Measurements from ENCODE around the gene C10orf53.
"Not testable (repeated sequence)": the region's sequence is repeated elsewhere in the genome, so short reads cannot be mapped to it uniquely, and the experiment has no call there.

The C10orf53 gene

DNA sequence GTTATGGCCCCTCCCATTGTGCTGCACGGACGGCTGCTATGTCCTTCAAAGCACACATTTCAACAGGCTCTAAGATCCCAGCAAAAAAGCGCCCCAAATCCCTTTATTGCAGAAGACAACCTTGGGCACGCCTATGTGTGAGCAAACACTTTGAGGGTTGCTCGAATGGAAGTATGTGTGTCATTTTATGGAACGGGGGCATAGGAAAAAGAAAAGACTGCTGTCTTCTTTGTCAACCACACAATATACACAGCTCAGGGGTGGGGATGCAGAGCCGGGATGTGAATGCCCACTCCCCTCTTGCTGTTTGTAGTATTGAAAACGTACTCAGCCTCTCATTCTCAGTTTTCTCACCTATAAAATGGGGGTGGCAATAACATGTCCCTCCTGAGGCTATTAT, 32.0 kb downstream of the C10orf53 start:
- no peak for DNase-seq (ENCODE audit: extremely low spot score)
- TF ChIP-seq, protein P1, sequence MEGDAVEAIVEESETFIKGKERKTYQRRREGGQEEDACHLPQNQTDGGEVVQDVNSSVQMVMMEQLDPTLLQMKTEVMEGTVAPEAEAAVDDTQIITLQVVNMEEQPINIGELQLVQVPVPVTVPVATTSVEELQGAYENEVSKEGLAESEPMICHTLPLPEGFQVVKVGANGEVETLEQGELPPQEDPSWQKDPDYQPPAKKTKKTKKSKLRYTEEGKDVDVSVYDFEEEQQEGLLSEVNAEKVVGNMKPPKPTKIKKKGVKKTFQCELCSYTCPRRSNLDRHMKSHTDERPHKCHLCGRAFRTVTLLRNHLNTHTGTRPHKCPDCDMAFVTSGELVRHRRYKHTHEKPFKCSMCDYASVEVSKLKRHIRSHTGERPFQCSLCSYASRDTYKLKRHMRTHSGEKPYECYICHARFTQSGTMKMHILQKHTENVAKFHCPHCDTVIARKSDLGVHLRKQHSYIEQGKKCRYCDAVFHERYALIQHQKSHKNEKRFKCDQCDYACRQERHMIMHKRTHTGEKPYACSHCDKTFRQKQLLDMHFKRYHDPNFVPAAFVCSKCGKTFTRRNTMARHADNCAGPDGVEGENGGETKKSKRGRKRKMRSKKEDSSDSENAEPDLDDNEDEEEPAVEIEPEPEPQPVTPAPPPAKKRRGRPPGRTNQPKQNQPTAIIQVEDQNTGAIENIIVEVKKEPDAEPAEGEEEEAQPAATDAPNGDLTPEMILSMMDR (IDR thresholded peaks at IDR 0.05; ENCODE audit: control extremely low read depth, extremely low read depth, low read depth, missing control alignments) = no peak
- ChIA-PET POLR2A (no interaction called here), CTCF (interaction anchor here (1.2 kb wide), 1 partner anchor 12 kb away, joined by 4 read pairs; no protein-coding TSS in a partner anchor)

GRCh38 chr10:49713266-49713665, 33.8 kb downstream of the C10orf53 start:
- ChIA-PET POLR2A (no interaction called here), CTCF (no interaction called here)
- TF ChIP-seq, protein P1 (IDR thresholded peaks at IDR 0.05; ENCODE audit: control extremely low read depth, extremely low read depth, low read depth, missing control alignments) = no peak
- no peak for DNase-seq (ENCODE audit: extremely low spot score)

DNA sequence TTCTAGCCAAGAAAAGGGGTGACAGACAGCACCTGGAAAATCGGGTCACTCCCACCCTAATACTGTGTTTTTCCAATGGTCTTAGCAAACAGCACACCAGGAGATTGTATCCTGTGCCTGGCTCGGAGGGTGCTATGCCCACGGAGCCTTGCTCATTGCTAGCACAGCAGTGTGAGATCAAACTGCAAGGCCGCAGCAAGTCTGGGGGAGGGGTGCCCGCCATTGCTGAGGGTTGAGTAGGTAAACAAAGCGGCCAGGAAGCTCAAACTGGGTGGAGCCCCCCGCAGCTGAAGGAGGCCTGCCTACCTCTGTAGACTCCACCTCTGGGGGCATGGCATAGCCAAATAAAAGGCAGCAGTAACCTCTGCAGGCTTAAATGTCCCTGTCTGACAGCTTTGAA, 35.7 kb downstream of the C10orf53 start:
- POLR2A ChIA-PET; DNase-seq (ENCODE audit: extremely low spot score); CTCF ChIA-PET: not testable (repeated sequence)

- DNase-seq (ENCODE audit: extremely low spot score) = no peak
- TF ChIP-seq, protein P1 (IDR thresholded peaks at IDR 0.05; ENCODE audit: control extremely low read depth, extremely low read depth, low read depth, missing control alignments) = no peak
- POLR2A ChIA-PET = no interaction called here
- CTCF ChIA-PET = no interaction called here
Measured at GRCh38 chr10:49726593-49726992, 47.1 kb downstream of the C10orf53 start.

GRCh38 chr10:49733866-49734265, 54.4 kb downstream of the C10orf53 start:
- no peak for DNase-seq (ENCODE audit: extremely low spot score)
- ChIA-PET POLR2A (no interaction called here), CTCF (interaction anchor here (1.0 kb wide), 1 partner anchor 10 kb away, joined by 3 read pairs; no protein-coding TSS in a partner anchor)

DNA sequence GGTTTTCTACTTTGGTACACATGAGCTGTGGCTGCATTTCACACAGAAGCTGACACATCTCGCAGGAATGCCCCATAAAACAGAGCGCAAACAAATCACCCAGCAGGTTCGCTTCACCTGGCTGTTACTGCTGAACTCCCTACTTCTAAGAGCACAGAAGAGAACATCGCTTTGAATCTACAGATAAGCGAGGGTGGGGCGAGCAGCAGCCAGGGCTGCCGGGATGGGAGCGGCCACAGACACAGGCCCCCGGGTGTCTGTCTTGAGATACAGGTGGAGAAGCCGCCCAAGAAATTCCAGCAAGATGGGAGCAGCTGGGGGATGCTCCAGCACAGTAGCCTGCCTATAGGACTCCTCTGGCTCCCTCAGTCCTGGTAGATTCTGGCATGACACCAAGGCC, 55.2 kb downstream of the C10orf53 start:
- CTCF ChIA-PET = no interaction called here
- no peak for DNase-seq (ENCODE audit: extremely low spot score)
- TF ChIP-seq, protein P1 (IDR thresholded peaks at IDR 0.05; ENCODE audit: control extremely low read depth, extremely low read depth, low read depth, missing control alignments) = no peak
- POLR2A ChIA-PET = no interaction called here

More at GRCh38 chr10:49733866-49734265, 54.4 kb downstream of the C10orf53 start:
- TF ChIP-seq, protein P1 (IDR thresholded peaks at IDR 0.05; ENCODE audit: control extremely low read depth, extremely low read depth, low read depth, missing control alignments) = no peak

- DNase-seq (ENCODE audit: extremely low spot score) = no peak
- TF ChIP-seq, protein P1 (IDR thresholded peaks at IDR 0.05; ENCODE audit: control extremely low read depth, extremely low read depth, low read depth, missing control alignments) = no peak
- ChIA-PET CTCF (no interaction called here), POLR2A (no interaction called here)
Measured at GRCh38 chr10:49735161-49735560, 55.7 kb downstream of the C10orf53 start.

All from GM10248 (cell line).